Upper lobe of left lung (tissue), 4 donors: ENCODE measurements around the gene TMEM154.

ENCODE experiments used
- CTCF ChIP-seq, 6 experiments: fragments of 450-650 bp in 4 of 6; fragments of 200-600 bp in 2 of 6; sonication (generic) in 2 of 6; IDR thresholded peaks; one replicate each; pipeline ENCODE4 v1.5.1; 2016 to 2019; ENCODE audit warnings: antibody characterized with exemption in 6 of 6
- EP300 ChIP-seq, 4 donors: sonication (generic); formaldehyde crosslinking; IDR thresholded peaks; one replicate each; pipeline ENCODE4 v1.5.1; 2017; ENCODE audit warnings: antibody characterized with exemption in 4 of 4, control low read depth in 2 of 4
- POLR2A ChIP-seq, 4 donors: fragments of 450-650 bp; IDR thresholded peaks; one replicate each; pipeline ENCODE4 v1.5.1; 2016 to 2017; ENCODE audit warnings: antibody characterized with exemption in 4 of 4, mild to moderate bottlenecking in 2 of 4

GRCh38 chr4:152616804-152617203, 63.0 kb downstream of the TMEM154 start:
- TF ChIP-seq POLR2A (IDR thresholded peaks at IDR 0.05) (no peak), CTCF (IDR thresholded peaks at IDR 0.05) (no peak), EP300 (IDR thresholded peaks at IDR 0.05) (no peak)
